Tibial nerve (tissue), 4 donors: ENCODE data around the gene GALNTL6. TPM values are rescaled to one million over a fixed set of nuclear protein-coding genes. Genes with fewer than 3 reads are reported as not detected.
"Not testable (repeated sequence)": the region's sequence is repeated elsewhere in the genome, so short reads cannot be mapped to it uniquely, and the experiment has no call there.

Source experiments
- DNase-seq, 2 donors: peaks; one replicate each; pipeline ENCODE4 v3.0.0-alpha.2; 2019; ENCODE audit warnings: low spot score in 2 of 2
- H3K27ac ChIP-seq, 4 donors: fragments of 200-600 bp; sonication (generic) in 3 of 4; one replicate each; pipeline ENCODE4 v1.5.1; 2017 to 2019; ENCODE audit warnings: mild to moderate bottlenecking in 1 of 4
- H3K27me3 ChIP-seq, 2 donors: fragments of 200-600 bp; sonication (generic) in 1 of 2; one replicate each; pipeline versions ENCODE4 v1.5.1 to v1.6.0; 2017 to 2019
- H3K36me3 ChIP-seq, 3 donors: fragments of 200-600 bp; sonication (generic); one replicate each; pipeline ENCODE4 v1.5.1; 2018 to 2019
- H3K4me1 ChIP-seq, 4 donors: fragments of 200-600 bp; sonication (generic) in 3 of 4; one replicate each; pipeline ENCODE4 v1.5.1; 2017 to 2019
- H3K4me3 ChIP-seq, 4 donors: fragments of 200-600 bp; sonication (generic) in 3 of 4; one replicate each; pipeline ENCODE4 v1.5.1; 2017 to 2019; ENCODE audit warnings: mild to moderate bottlenecking in 1 of 4, moderate library complexity in 1 of 4
- H3K9me3 ChIP-seq, 4 donors: fragments of 200-600 bp; sonication (generic) in 3 of 4; one replicate each; pipeline ENCODE4 v1.5.1; 2017 to 2019
- CTCF ChIP-seq, 5 experiments: fragments of 200-600 bp in 3 of 5; fragments of 450-650 bp in 2 of 5; sonication (generic) in 3 of 5; IDR thresholded peaks; one replicate each; pipeline ENCODE4 v1.5.1; 2016 to 2019; ENCODE audit warnings: antibody characterized with exemption in 5 of 5, mild to moderate bottlenecking in 3 of 5, moderate library complexity in 2 of 5
- EP300 ChIP-seq, 2 donors: sonication (generic); formaldehyde crosslinking; IDR thresholded peaks; one replicate each; pipeline ENCODE4 v1.6.1; 2017; ENCODE audit warnings: antibody characterized with exemption in 2 of 2, mild to moderate bottlenecking in 1 of 2
- POLR2A ChIP-seq, 2 donors: fragments of 450-650 bp; IDR thresholded peaks; one replicate each; pipeline ENCODE4 v1.6.1; 2017; ENCODE audit warnings: antibody characterized with exemption in 2 of 2, mild to moderate bottlenecking in 2 of 2, moderate library complexity in 2 of 2
- WGBS, 2 donors: methylation state at CpG; one replicate each; pipeline ENCODE4 v1.1.5; 2018; 5-methylcytosine and 5-hydroxymethylcytosine counted together
- total RNA-seq, 4 donors: library from RNA; depleted of rRNA; stranded (reverse); fragments of >200 nt; gene quantifications; one replicate each; pipeline ENCODE4 v1.1.0, GENCODE V29; 2016

Gene GALNTL6
- total RNA-seq, 4 donors from 2014 or later = not detected

GRCh38 chr4:173019664-173020063 is 1206.5 kb downstream of the GALNTL6 start:
- H3K4me1 ChIP-seq = no peaks in the 10 kb centered on the region
- TF ChIP-seq EP300 (IDR thresholded peaks at IDR 0.05) (no peak), POLR2A (IDR thresholded peaks at IDR 0.05) (no peak), CTCF (IDR thresholded peaks at IDR 0.05) (no peak)
- DNase-seq = no peak
- H3K9me3 ChIP-seq = no peaks in the 10 kb centered on the region
- no peaks in the 10 kb centered on the region for H3K27me3 ChIP-seq
- H3K36me3 ChIP-seq = no peaks in the 10 kb centered on the region
- no peak overlapping the region for H3K27ac ChIP-seq
- H3K4me3 ChIP-seq = no peak overlapping the region
- 74 to 81% methylated on average over 3 of the region's 3 CpGs for WGBS, 2 donors

GRCh38 chr4:173021746-173022573 is 1208.8 kb downstream of the GALNTL6 start:
- H3K27ac ChIP-seq, H3K9me3 ChIP-seq, H3K4me3 ChIP-seq, H3K4me1 ChIP-seq, H3K36me3 ChIP-seq, H3K27me3 ChIP-seq, DNase-seq: not testable (repeated sequence)
- 82 to 85% methylated on average over 7 of the region's 7 CpGs for WGBS, 2 donors

GRCh38 chr4:173024203-173024602 is 1211.0 kb downstream of the GALNTL6 start:
- Histone ChIP-seq H3K27ac (no peak overlapping the region), H3K4me1 (no peaks in the 10 kb centered on the region), H3K27me3 (no peaks in the 10 kb centered on the region), H3K36me3 (no peaks in the 10 kb centered on the region), H3K9me3 (no peaks in the 10 kb centered on the region), H3K4me3 (no peak overlapping the region)
- DNase-seq = no peak
- TF ChIP-seq CTCF (IDR thresholded peaks at IDR 0.05) = no peak
- TF ChIP-seq POLR2A (IDR thresholded peaks at IDR 0.05) = no peak
- no peak for TF ChIP-seq EP300 (IDR thresholded peaks at IDR 0.05)

DNA sequence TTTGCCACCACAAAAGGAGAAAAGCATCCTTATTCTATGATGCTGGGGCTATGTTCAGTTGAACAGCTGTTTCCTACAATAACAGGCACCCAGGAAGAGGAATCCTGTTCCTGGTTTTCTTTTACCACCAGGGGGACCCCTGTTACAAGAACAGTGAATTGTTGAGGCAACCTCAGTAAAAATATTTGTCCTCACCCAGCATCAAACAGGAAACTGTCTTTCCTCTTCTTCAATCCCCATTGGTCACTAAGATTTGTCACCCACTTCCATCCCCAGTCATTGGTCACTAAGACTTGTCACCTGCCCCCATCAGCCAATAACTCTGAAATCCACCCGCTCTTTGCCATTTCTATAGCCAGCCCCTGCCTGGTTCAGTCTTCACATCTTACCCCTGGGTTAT is 1211.9 kb downstream of the GALNTL6 start:
- 96 to 100% methylated on average over 1 of the region's 1 CpG for WGBS, 2 donors
- TF ChIP-seq EP300 (IDR thresholded peaks at IDR 0.05) (no peak), POLR2A (IDR thresholded peaks at IDR 0.05) (no peak), CTCF (IDR thresholded peaks at IDR 0.05) (peak; percentile 47 to 78 (median 56))
- H3K27me3 ChIP-seq = no peaks in the 10 kb centered on the region

GRCh38 chr4:173037242-173037641 is 1224.0 kb downstream of the GALNTL6 start:
- Histone ChIP-seq H3K27me3 (no peaks in the 10 kb centered on the region), H3K9me3 (no peaks in the 10 kb centered on the region), H3K36me3 (no peaks in the 10 kb centered on the region), H3K4me1 (peaks cover 0 to 26% (median 0%) of the 10 kb centered on the region in 4 donors), H3K27ac (no peak overlapping the region), H3K4me3 (no peak overlapping the region)
- TF ChIP-seq POLR2A (IDR thresholded peaks at IDR 0.05) (no peak), EP300 (IDR thresholded peaks at IDR 0.05) (no peak), CTCF (IDR thresholded peaks at IDR 0.05) (no peak)
- no peak for DNase-seq
- 91 to 100% methylated on average over 1 of the region's 1 CpG for WGBS, 2 donors

More for the DNA sequence above, 1211.9 kb downstream of the GALNTL6 start:
- Histone ChIP-seq H3K27ac (no peak overlapping the region), H3K36me3 (no peaks in the 10 kb centered on the region), H3K4me3 (no peak overlapping the region), H3K4me1 (no peaks in the 10 kb centered on the region), H3K9me3 (no peaks in the 10 kb centered on the region)
- peak in 1 of 2 donors; percentile 83 for DNase-seq
